Activated naive CD8-positive, alpha-beta T cell treated with anti-CD3 and anti-CD28 coated beads, Interleukin-2, amount 50 U/mL, for 16 hours (primary cell): ENCODE data around the gene DCHS1.
"Not testable (repeated sequence)": the region's sequence is repeated elsewhere in the genome, so short reads cannot be mapped to it uniquely, and the experiment has no call there.

Source experiments
- DNase-seq: peaks from one replicate; pipeline ENCODE4 v3.0.0-alpha.2; 2020; ENCODE audit warnings: low read depth, low spot score

Gene DCHS1, protein sequence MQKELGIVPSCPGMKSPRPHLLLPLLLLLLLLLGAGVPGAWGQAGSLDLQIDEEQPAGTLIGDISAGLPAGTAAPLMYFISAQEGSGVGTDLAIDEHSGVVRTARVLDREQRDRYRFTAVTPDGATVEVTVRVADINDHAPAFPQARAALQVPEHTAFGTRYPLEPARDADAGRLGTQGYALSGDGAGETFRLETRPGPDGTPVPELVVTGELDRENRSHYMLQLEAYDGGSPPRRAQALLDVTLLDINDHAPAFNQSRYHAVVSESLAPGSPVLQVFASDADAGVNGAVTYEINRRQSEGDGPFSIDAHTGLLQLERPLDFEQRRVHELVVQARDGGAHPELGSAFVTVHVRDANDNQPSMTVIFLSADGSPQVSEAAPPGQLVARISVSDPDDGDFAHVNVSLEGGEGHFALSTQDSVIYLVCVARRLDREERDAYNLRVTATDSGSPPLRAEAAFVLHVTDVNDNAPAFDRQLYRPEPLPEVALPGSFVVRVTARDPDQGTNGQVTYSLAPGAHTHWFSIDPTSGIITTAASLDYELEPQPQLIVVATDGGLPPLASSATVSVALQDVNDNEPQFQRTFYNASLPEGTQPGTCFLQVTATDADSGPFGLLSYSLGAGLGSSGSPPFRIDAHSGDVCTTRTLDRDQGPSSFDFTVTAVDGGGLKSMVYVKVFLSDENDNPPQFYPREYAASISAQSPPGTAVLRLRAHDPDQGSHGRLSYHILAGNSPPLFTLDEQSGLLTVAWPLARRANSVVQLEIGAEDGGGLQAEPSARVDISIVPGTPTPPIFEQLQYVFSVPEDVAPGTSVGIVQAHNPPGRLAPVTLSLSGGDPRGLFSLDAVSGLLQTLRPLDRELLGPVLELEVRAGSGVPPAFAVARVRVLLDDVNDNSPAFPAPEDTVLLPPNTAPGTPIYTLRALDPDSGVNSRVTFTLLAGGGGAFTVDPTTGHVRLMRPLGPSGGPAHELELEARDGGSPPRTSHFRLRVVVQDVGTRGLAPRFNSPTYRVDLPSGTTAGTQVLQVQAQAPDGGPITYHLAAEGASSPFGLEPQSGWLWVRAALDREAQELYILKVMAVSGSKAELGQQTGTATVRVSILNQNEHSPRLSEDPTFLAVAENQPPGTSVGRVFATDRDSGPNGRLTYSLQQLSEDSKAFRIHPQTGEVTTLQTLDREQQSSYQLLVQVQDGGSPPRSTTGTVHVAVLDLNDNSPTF (N-terminal part only)

DNA sequence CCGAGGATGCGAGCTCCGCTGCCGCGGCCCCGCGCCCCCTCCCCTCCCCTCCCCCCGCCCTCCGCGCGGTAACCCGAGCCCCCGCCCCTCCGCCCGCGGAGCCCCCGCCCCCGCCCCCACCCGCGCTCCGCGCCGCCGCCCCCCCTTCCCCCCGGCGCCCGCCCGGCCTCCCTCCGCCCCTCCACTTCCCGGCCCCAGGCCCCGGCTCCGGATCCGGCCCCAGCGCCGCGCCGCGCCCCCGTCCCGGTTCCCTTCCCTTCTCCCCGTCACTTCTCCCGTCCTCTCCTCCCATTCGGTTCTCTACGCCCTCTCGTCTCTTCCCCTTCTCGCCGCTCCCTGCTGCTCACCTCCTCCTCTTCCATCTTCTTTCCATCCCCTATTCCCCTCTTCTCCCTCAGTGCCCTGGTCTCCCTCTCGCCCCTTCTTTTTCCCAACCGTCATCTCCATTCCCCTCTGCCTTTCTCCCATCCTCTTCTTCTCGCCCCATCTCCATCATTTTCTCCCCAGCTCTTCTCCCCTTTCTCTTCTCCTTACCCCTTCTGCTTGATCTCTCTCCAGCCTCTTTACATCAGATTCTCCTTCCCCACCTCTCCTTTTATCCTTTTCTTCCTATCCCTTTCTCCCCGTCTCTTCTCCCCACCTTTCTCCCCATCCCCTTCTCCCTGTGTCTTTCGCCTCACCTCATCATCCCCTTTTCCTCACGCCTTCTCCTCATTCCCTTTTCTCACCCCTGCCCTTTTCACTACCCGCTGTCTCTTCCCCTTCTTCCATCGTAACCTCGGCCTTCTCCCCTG, at the start of gene DCHS1:
TSS of gene DCHS1 (minus strand) at position 20 of the 794 bp plus-strand sequence. CDS start 14,196 bp downstream, outside the sequence.
- no peak for DNase-seq

DNA sequence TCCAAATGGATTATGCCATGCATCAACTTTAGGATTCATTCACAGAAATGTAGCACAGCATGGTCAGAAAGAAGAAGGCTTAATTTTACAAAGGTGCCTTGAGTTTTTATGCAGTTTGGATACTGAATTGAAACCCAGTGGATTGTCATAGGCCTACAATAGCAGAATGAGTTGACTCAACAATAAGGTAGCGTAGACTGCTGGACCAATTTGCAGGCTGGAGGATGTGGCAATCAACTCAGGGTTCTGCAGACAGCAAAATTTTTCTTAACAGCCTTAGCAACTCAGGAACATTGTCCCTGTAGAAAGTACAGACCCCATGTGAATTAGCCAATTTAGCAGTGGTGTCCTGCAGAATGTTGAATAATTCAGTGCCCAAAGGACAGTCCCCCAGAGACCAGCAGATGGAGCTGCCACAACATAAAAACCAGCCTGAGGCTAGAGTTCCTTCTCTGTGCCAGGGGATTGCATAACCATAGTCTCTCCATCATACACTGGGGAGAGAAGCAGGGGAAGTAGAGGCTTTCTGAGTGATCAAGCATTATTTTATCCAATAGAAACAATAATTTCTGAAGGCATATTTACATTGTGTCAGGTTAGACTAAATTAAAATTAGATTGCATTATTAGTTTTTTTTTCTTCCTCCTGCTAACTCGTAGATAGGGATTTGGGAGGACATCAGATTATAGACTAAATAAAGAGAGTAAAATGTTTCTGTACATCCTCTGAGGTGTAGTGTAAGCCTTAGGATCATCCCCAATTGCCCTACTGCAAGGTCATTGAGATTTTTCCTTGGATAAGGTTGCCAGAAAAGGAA, 47.8 kb upstream of the DCHS1 start:
- DNase-seq = no peak

DNA sequence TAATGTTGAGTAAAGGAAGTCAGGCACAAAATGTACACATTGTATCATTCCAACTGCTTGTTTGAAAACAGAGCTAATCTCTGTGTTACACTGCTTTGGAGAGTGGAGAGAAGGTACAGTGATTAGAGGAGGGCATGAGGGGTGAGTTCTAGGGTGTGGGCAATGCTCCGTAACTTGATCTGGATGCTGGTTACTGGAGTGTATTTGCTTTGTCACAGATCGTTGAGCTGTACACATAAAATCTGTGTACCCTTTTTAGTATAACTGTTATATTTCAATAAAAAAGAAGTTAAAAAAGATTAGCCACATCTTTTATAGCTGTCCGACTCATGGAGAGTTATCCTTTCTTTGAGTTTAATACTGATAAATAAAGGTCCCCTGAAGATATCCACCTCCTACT, 46.3 kb upstream of the DCHS1 start:
- DNase-seq = not testable (repeated sequence)

DNA sequence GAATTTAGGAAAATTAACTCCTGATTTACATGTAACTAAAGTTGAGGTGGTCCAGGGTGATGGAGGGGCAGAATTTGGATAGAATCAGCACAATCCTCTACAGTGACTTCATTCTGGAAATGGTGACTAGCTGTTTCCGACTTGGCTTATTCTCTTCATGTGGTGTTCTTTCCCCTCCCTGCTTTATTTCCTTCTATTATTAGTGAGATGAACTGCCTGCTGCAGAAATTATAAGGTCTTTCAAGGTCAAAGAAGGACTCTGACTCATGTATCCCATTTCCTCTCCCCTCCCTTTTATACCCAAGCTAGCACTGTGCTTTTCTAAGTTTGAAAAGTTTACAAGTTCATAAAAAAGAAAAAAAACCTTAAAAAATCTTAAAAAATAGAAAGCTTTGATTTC, 39.8 kb upstream of the DCHS1 start:
- no peak for DNase-seq

DNA sequence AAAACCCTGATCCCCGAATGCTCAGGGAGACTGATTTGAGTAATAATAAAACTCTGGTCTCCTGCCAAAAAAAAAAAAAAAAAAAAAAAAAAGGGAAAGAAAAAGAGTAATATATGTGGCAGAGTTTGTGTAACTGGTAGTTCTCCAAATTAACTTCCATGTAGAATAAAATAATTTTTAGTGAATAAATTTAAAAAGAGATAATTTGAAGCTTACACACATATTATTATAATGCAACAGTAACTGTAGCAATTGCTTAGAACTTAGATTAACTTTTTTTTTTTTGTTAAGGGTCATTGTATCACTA, 38.6 kb upstream of the DCHS1 start:
- DNase-seq = no peak

DNA sequence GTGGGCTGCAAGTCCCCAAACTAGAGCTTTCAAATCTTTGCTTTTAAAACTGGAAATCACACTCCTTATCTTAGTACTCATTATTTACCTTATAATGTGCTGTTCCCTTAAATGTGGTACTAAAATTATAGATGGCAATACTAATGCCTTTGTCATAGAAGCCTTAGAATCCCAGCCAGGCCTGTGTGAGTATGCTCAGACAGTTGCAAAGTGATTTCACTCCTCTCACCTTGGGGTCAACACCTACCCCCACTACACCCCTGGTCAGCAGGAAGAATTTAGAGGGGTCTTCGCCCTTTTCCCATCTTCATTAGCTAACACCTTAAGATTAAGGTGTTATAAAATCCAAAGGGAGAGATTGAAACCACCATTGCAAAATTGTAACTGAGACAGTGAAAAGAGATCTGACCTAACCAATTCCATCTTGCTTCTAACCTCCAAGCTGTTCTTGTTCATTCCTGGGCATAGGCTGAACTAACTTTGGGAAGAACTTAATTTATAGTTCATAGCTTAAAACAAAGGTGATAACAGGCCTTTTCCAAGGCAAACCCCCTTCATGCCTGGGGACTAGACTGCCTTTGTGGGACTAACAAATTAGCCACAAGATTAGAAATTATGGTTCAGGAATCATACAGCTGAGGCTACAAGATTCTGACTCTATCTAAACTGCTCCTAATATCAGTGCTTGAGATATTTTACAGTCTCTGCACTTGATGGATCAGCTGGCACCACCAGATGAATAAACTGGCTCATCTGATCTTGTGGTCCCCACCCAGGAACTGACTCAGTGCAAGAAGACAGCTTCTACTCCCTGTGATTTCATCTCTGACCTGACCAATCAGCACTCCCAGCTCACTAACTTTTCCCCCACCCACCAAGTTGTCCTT, 38.0 kb upstream of the DCHS1 start:
- peak; percentile 7 for DNase-seq

DNA sequence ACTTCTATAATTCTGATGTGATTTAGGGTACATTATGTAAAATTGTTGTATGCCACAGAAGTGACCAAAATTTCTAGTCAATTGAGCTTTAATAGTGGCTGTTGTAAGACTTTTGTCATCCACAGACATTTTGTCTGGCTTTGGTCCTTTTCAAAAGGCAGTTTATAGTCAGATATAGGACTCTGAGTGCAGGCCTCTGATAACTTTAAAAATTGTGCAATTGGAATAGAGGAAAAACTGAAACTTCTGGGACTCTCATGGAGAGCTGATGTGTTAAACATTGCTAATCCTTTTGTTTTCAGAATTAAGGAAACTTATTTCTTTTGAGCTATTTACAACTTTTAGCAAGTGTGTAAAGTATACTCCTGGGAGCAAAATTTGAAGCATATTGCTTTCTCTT, 36.5 kb upstream of the DCHS1 start:
- DNase-seq = no peak

DNA sequence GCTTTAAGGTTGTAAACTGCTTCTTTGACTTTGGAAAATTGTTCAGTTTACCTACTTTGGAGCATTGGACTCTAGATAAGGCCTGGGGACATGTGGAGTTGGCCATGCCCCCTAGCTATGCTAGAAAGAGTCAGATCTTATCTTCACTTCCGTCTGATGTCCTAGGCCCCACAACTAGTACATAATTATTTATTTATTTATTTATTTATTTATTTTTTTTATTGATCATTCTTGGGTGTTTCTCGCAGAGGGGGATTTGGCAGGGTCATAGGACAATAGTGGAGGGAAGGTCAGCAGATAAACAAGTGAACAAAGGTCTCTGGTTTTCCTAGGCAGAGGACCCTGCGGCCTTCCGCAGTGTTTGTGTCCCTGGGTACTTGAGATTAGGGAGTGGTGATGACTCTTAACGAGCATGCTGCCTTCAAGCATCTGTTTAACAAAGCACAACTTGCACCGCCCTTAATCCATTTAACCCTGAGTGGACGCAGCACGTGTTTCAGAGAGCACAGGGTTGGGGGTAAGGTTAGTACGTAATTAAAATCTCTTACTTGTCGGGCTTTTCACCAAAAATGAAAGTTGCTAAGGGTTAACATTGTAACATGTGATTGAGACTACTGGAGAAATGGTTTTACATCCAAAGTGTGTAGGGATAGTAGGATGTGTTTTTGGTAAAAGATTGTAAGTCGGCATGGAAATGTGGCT, 35.0 kb upstream of the DCHS1 start:
- not testable (repeated sequence) for DNase-seq

DNA sequence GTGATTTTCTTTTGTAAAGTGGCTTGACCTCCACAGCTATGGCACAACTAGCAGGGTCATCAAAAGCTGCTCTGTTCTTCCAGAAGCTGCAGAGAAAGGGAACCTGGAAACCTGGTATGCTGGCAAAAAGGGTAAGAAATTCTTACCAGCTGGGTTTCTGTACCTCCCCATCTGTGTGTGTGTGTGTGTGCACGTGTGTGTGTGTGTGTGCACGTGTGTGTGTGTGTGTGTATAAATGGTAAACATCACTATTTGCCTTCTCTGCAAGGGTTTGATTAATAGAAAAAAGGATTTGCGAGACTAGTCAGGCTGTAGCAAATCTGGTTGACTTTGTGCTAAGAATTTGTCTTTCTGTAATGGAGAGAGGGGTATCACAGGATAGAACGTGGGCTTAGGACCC, 32.3 kb upstream of the DCHS1 start:
- DNase-seq = no peak

DNA sequence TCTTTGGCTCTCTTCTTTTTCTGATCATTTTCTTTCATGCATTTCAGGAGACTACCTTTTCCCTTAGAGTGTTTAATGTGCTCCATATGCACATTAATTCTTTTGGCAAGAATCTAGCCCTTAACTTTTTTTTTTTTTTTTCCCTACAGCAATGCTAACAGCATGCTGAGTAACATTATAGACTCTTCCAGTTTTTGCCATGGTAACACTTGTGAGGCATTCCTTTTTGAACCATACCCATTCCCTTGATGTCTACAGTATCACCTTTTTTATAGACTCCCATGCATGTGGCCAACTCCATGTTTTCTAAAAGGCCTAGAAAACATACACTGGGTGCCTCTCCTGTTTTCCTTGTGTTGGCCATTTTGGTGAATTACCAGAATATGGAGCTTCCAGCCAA, 30.4 kb upstream of the DCHS1 start:
- no peak for DNase-seq

DNA sequence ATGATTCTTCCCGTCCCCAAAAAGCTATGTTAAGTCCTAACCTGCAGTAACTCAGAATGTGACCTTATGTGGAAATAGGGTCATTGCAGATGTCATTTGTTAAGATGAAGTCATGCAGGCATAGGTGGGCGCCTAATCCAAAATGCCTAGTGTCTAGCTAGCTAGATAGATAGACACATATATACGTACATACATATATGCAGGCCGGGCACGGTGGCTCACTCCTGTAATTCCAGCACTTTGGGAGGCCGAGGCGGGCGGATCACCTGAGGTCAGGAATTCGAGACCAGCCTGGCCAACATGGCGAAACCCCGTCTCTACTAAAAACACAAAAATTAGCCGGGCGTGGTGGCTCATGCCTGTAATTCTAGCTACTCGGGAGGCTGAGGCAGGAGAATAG, 28.5 kb upstream of the DCHS1 start:
- not testable (repeated sequence) for DNase-seq

DNA sequence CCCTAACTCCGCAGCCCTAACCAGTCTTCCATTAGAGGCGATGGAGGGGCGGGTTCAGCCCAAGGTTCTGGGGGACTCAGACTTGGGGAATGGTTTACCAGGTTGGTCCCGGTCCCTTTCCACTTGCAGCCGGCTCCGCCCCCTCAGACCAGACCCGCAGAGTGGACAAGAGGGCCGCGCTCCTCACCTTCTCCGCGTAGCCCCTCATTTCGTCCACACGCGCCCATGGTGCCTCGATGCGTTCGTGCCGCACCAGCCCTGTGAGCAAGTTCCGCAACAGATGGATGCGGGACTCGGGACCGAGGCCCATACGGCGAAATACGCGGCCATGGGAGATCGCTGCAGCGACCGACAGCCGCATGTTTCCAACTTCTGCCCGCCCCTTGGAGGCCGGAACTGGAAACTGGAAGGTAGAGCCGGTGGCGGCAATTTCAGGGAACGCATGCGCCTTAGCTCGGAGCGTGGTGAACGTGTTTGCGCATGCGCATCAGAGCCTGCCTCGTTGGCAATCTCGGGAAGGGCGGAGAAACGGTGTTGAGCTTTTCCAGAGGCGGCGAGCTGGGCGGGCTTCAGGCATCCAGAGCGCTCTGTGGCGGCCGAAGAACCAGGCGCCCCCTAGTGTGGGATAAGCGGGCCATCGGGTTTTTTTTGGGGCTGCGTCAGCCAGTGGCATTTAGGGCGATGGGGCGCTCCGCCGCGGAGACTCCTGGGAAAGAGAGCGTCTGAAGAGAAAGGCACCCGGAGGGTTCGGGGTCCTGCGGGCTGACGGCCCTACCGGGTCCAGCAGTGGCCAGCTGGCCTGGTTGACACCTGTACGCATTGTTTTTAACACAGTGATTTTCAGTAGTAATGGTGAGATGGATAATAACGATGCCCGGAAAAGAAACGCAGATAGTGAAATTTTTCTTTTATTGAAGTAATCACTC, 27.6 kb upstream of the DCHS1 start, which contains the start of gene MRPL17:
TSS of gene MRPL17 (minus strand) at position 405 of the 926 bp plus-strand sequence. CDS start at position 361, 44 bp downstream.
- peak; percentile 96 for DNase-seq

DNA sequence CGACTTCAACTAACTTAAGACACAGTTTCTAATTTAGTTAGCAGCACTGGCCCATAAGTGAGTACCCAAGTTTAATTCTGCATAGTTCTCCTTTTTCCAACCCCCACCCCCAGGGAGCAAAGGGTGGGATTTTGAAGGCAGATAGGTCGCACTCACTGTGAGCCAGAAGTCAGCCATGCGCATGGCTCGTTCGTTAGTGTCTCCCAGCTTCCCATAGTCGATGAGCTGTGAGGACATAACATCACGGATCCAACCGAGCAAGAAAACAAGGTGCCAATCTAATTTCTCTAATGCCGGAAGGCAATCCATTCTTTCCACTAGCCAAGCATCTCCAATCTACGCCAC, 27.0 kb upstream of the DCHS1 start:
- no peak for DNase-seq

DNA sequence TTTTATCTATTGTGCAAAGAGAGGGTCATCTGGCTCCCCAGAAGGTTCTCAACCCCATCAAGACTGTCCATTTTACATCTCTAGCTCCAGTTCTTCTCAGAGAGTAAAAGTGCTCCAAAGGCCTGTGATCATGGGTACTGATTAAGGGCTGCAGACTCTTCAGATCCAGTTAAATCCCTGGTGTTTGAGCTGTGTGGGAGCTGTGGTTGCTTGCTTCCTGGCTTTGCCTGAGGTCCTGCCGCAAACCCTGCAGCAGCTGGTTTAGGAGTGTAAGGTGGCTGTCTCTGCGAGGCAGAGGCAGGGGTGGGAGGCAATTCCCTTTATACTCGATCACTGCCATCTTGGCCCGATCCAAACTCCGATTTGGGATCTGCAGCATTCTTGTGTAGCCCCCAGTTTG, 26.3 kb upstream of the DCHS1 start:
- DNase-seq = no peak

DNA sequence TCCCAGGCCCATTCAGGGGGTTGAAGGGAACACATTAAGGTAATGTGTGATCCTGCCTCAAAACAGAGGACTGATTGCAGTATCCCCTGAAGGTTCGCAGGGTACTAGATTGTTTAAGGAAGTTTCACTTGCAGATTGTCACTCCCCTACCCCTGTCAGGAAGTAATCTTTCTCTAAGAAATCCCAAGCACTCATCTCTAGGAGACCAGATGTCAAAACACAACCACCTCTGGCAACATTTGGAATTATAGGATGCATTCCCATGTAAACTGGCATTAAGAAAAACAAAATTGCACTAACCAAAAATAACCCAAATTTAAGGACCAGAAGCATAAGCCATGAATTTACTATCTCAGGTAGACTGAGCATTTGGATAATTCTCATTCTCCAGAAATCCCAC, 25.9 kb upstream of the DCHS1 start:
- no peak for DNase-seq

DNA sequence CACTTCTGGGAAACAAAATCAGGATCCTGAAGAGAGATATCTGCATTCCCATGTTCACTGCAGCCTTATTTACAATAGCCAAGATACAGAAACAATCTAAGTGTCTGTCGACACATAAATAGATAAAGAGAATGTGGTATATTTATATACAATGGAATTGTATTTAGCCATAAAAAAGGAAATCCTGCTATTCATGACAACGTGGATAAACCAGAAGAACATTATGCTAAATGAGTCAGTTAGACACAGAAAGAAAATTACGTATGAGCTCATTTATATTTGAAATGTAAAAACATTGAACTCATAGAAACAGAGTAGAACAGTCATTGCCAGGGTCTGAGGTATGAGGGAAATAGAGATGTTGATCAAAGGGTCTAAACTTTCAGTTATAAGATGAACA, 21.4 kb upstream of the DCHS1 start:
- no peak for DNase-seq

DNA sequence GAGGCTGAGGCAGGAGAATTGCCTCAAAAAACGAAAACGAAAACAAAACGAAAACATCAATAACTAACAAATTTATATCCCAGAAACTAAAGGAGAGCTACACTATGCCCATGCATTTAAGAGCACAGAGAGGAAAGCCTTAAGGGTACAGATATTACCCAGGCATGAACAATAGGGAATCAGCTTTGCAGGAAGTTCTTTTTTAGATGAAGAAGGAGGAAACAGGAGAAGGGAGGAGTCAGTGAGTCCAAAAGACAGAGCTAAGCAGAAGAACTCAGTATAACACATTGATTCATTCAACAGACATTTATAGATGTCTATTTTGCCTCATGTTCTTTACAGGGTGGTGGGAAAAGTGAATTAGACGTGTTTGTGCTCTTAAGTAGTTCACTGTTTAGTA, 19.3 kb upstream of the DCHS1 start:
- no peak for DNase-seq

DNA sequence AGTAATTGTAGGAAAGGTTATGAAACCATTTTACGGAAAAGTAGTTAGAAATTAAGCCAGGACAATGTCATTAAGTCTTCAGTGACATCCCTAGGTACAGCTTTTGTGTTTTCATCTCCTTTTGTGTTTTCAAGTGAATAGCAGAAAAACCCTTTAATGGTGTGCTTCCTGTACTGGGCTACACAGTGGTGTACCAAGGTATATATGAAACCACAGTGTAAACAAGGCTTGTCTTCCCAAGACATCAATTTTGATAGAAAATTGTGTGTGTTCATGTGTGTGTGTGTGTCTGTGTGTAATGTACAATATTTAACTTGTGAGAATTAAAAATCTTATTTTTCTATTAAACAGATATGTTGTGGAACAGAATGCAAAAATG, 18.6 kb upstream of the DCHS1 start:
- no peak for DNase-seq
